GM23338 (cell line): ENCODE data around the gene DNAJA2.

Experiments
- EZH2 ChIP-seq: fragments of 200-600 bp; sonication (generic); IDR thresholded peaks from one replicate; pipeline ENCODE4 v1.8.0; 2017; ENCODE audit warnings: antibody characterized with exemption, mild to moderate bottlenecking, low read depth; ENCODE audit not compliant: unreplicated experiment
- POLR2AphosphoS5 ChIP-seq: IDR thresholded peaks from 2 replicates; pipeline ENCODE4 v1.6.1; 2016; ENCODE audit warnings: antibody characterized with exemption, low read depth
- REST ChIP-seq: IDR thresholded peaks from one replicate; pipeline ENCODE4 v1.6.1; 2018; ENCODE audit warnings: antibody characterized with exemption; ENCODE audit not compliant: unreplicated experiment
- TF ChIP-seq, protein P1 (sequence below), 2 experiments: fragments of 200-600 bp in 1 of 2; sonication (generic) in 1 of 2; conservative IDR thresholded peaks; 2 replicates each; pipeline versions ENCODE4 v1.5.1 to v1.6.1; 2016 to 2017; ENCODE audit warnings: antibody characterized with exemption in 2 of 2, low read depth in 2 of 2, mild to moderate bottlenecking in 2 of 2, moderate library complexity in 1 of 2

DNA sequence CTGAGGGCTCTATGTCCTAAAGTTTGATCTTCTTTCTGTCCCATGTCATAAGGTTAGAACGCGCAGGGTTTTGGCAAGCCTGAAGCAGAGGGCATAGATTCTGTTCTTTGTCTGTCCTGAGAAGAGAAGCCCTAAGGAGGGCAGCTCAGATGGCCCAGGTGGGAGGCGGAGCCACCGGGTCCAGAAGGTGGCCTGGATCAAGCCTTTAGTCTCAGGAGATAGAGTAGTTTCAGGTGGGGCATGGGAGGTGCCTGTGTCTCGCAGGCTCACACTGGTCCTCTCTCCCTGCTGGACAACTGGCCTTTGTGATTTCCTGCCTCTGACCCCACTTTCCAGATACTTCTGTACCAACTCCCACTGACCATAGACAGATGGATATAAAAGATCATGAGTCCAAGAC, 44.2 kb upstream of the DNAJA2 start:
- TF ChIP-seq POLR2AphosphoS5 = no peak
- no peak for TF ChIP-seq REST
- TF ChIP-seq, protein P1, sequence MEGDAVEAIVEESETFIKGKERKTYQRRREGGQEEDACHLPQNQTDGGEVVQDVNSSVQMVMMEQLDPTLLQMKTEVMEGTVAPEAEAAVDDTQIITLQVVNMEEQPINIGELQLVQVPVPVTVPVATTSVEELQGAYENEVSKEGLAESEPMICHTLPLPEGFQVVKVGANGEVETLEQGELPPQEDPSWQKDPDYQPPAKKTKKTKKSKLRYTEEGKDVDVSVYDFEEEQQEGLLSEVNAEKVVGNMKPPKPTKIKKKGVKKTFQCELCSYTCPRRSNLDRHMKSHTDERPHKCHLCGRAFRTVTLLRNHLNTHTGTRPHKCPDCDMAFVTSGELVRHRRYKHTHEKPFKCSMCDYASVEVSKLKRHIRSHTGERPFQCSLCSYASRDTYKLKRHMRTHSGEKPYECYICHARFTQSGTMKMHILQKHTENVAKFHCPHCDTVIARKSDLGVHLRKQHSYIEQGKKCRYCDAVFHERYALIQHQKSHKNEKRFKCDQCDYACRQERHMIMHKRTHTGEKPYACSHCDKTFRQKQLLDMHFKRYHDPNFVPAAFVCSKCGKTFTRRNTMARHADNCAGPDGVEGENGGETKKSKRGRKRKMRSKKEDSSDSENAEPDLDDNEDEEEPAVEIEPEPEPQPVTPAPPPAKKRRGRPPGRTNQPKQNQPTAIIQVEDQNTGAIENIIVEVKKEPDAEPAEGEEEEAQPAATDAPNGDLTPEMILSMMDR (conservative IDR thresholded peaks at IDR 0.05; ENCODE audit: low read depth in 2 of 2) = no peak
- TF ChIP-seq EZH2 = no peak
